HG03432 (cell line): ENCODE measurements around the gene FTH1.
"Not testable (repeated sequence)": the region's sequence is repeated elsewhere in the genome, so short reads cannot be mapped to it uniquely, and the experiment has no call there.

Experiments used
- ATAC-seq: cut with Tn5 transposase; IDR thresholded peaks from one replicate; pipeline ENCODE4 v1.9.1; 2021; ENCODE audit warnings: mild to moderate bottlenecking, moderate library complexity; ENCODE audit not compliant: unreplicated experiment

The FTH1 gene

DNA sequence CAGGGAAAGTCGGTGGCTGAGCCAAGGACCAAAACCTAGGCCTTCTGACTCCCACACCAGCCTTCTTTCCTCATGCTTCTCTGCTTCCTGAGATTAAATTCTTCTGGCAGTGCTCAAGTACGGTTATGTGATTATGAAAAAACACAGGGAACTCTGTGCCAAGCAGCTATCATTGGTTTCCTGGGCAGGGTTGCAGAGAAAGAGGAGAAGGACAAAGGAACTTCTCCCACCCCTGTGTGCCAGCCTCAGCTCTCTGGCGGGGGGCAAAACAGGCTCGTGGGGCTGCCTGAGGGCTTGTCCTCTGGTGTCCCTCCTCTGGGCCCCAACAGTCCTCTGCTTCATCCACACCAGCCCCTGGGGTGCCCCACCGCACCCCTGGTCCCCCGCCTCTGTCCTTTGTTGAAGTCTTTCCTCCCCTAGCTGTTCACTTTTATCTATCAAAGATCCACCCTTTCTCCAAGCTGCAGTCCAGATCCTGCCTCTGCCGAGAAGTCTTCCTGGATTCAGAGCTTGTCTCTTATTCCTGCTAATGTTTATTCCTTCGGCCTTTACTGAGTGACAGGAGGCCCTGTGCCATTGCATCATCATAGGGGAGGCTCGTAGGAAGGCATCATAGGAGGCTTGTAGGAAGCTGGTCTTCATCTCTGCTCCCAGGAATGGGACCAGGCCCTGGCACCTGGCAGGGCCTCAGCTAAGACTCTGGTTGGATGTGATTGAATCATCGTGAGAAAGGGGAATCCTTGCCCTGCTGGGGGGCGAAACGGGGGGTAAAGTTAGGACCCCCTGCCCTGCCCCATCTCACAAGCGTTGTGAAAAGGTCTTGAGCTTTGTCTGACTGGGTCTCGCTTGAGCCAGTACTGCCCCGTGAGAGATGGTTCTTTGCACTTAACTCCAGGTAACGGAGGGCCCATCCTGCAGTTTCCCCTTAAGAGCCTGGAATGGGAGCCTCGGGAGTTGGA lies 11.5 kb upstream of the FTH1 start:
- ATAC-seq: no peak

- ATAC-seq: no peak
These were observed 9.5 kb upstream of the FTH1 start for GRCh38 chr11:61976813-61977475.

DNA sequence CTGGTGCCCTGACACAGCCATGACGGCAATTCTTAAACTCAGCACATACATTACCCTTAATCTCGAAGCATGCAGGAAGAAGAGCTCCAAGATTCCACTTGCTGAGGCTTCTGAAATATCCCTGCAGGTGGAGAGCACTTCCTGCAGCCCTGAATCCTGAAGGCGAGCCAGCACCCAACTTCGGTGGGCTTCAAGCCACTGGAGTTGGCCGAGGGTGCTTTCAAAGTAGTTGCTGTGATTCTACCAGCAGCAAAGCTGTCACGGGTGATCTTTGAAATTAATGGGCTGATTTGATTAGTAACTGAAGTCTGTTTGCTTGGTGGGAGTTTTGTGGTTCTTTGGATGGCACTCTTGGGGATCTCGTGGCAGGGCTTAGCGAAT lies 9.0 kb upstream of the FTH1 start:
- ATAC-seq: no peak

GRCh38 chr11:61975638-61976419 lies 8.4 kb upstream of the FTH1 start:
- no peak for ATAC-seq

DNA sequence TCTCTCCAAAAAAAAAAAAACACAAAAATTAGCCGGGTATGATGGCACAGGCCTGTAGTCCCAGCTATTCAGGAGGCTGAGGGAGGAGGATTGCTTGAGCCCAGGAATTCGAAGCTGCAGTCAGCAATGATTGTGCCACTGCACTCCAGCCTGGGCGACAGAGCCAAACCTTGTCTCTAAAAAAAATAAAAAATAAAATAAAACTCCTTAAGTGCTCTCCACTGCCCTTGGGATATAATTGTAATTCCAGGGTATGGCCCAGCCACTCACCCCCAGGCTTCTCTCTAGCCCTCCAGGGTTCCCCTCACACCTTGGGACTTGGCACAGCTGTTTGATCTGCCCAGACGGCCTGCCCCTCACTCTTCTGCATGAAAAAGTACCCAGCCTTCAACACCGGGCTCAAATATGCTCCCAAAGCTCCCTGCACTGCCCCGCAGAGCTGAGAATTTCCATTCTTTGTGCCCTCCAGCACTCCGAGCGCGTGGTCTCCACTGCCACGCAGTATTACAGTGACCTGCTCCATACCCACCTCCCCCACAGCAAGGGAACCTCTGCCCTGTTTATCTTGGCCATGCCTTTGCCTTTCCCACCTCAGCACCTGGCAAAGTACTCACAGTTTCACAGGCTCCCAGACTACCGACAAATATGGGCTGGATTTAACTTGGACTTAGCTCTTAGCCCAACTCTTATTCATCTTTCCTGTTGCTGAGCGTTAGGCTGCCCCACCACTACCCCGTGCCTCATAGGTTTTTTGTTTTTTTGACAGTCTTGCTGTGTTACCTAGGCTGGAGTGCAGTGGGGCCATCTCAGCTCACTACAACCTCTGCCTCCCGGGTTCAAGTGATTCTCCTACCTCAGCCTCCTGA lies 7.6 kb upstream of the FTH1 start:
- no peak for ATAC-seq

GRCh38 chr11:61973476-61974162 lies 6.2 kb upstream of the FTH1 start:
- ATAC-seq: no peak

- ATAC-seq: no peak
These were observed 5.4 kb upstream of the FTH1 start for GRCh38 chr11:61972672-61973475.

DNA sequence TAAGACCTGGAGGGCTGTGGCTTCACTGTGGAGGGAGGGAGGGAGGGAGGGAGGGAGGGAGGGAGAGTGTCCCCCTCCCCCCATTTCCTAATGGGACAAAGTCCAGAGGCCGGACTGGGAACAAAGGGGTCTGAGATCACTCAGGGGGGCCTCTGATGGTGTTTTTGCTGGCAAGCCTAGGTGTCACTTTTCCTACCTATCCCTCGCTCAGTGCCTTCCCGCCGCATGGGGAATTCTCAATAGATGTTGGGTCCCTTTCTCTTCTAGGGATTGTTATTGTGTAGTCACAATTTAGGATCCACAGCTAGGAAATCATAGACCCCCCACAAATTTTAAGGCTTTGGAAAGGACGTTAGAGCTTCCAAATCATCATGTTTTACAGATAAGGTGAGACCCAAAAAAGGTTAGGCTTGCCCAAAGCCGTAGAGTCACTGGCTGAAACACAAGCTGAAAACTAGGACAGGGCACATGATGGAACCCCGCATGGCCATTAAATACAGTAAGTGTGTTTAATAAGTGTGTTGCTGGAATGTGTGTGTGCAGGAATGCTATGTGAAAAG lies 4.8 kb upstream of the FTH1 start:
- no peak for ATAC-seq

- peak; percentile 20 for ATAC-seq
These were observed 4.0 kb upstream of the FTH1 start for GRCh38 chr11:61971248-61972111.

- ATAC-seq: no peak
These were observed 2.6 kb upstream of the FTH1 start for GRCh38 chr11:61969838-61970662.

DNA sequence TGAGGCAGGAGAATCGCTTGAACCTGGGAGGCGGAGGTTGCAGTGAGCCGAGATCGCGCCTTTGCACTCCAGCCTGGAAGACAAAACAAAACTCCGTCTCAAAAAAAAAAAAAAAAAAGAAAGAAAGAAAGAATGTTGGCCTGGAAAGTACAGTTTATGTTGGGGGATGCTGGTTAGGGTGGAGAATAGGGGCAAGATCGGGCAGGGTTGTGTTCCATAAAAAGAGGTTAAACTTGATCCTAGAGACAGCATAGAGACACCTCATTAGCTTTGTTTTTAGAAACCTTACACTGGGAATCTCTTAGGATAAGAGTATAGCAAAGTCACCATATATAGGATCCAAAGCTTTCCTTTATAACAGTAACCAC lies 1.9 kb upstream of the FTH1 start:
- no peak for ATAC-seq

DNA sequence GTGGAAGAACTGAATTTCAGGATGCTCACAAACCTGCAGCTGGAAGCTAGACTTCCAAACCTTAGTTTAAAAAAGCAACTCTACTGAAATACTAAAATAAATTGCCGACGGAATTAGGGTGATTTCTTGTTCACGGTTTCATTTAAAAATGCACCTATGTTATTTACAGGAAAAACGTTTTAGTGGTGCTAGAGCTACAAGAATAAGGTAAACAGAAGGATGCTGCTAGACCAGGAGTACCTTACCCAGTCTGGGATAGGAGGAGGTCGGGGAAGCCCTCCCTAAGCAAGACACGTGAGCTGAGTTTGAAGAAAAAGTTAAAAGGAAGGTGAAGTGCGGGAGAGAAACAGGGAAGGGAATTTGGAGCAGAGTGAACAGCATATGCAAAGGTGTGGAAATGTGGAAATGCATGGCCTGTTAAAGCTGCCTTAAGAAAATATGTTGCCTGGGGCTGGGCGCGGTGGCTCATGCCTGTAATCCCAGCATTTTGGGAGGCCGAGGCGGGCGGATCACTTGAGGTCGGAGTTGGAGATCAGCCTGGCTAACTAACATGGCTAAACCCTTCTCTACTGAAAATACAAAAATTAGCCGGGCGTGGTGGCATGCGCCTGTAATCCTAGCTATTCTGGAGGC lies 1.4 kb upstream of the FTH1 start:
- no peak for ATAC-seq

DNA sequence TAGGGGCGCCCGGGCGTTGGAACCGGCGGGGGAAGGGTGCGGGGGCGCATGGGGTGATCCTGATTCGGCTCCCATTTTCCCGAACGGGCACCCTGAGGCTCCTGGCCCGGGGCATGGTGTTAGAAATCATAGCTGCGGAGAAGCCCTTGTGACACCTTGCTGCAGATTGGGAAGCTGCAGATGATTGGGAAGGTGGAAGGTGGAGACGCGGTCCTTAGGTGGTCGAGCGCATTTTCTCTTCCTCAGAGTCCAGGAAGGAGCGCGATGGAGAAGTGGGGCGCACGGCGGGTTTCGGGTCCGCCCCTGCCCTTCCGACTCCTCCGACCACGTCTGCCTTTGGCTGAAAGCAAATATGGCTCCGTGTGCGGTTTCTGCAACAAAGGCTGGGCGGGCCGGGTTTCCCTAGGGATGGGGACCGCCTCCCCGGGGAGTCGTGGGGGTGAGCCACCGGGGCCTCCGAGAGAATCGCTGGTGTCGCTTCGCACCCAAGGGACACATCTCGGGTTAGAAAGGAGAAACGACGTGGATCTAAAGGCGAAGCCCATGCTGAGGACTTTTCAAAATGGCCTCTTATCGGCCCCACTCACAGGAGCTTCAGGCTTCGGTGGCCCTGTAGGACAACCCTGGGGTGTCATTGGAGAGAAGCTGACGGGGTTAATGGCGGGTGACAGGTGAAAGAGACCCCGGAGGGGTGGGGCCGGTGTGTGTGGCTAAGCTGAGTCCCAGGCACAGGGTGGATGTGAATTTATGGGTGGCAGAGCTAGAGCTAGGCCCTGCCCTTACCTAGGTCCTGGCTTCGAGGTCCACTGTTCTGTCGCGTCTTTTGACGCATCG lies 707 bp upstream of the FTH1 start:
- ATAC-seq: peak; percentile 29

DNA sequence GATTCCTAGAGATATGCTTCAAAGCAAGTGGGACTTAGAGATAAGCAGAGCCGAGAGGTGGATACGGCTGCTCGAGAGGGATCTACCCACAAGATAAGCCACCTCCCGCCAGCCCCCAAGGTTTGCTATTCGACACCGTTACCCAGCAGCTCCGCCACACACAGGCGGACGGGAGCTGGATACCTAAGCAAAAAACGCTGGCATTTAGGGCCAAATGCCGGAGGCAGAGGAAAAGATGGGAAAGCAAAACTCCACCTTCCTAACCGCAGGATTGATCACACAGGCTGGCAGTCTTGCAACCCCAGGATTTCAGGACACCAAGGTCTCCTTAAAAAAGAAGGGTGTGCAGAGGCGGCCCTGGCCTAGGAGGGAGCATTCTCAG lies 709 bp downstream of the FTH1 start:
- ATAC-seq: no peak

DNA sequence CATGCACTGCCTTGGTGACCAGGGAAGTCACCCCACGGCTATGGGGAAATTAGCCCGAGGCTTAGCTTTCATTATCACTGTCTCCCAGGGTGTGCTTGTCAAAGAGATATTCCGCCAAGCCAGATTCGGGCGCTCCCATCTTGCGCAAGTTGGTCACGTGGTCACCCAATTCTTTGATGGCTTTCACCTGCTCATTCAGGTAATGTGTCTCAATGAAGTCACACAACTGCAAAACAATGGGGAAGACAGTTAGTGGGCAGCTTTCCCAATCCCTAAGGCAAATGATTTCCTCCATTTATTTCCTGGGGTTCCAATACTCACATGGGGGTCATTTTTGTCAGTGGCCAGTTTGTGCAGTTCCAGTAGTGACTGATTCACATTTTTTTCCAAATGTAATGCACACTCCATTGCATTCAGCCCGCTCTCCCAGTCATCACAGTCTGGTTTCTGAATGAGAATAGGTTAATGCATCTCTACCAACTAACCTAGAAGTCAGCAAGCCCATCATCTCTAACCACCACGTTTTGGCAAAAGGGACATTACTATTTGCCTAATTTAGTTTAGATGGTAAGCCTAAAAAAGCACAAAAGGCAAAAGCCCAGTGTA lies 2.7 kb downstream of the FTH1 start:
- not testable (repeated sequence) for ATAC-seq
